Activated T-helper 2 cell treated with anti-CD3 and anti-CD28 coated beads, Interferon-gamma antibody, Interleukin-2, Interleukin-4, amounts not matched to agents 10 μg/mL and 5 μg/mL and 100 μg/mL, durations not matched to agents 14 hours and 24 hours and 36 hours (primary cell): ENCODE data around the gene CRY2. TPM values are rescaled to one million over a fixed set of nuclear protein-coding genes. Genes with fewer than 3 reads are reported as not detected.
A peak's percentile ranks its signal among the peaks of the same experiment; 100 is the strongest.

Experiments
- DNase-seq: peaks from one replicate; pipeline ENCODE4 v3.0.0; 2021; ENCODE audit warnings: low spot score
- H3K27ac Mint-ChIP-seq: one replicate; pipeline ENCODE4 v1.8.0; 2021; ENCODE audit warnings: mixed read lengths
- H3K27me3 Mint-ChIP-seq: one replicate; pipeline ENCODE4 v1.8.0; 2021; ENCODE audit warnings: low read depth, mixed read lengths
- H3K36me3 Mint-ChIP-seq: one replicate; pipeline ENCODE4 v1.8.0; 2021; ENCODE audit warnings: low read depth, mixed read lengths
- H3K4me1 Mint-ChIP-seq: one replicate; pipeline ENCODE4 v1.8.0; 2021; ENCODE audit warnings: low read depth, mixed read lengths
- H3K4me3 Mint-ChIP-seq: one replicate; pipeline ENCODE4 v1.8.0; 2021; ENCODE audit warnings: low read depth, mild to moderate bottlenecking, moderate library complexity, mixed read lengths
- H3K9me3 Mint-ChIP-seq: one replicate; pipeline ENCODE4 v1.8.0; 2021; ENCODE audit warnings: mixed read lengths
- intact Hi-C: fragments of 100-400 bp; cut with micrococcal nuclease; formaldehyde crosslinking; loops from one replicate; pipeline ENCODE4 v1.15.1; 2023
- total RNA-seq: library from RNA; stranded (reverse); gene quantifications from 2 replicates; pipeline ENCODE4 v1.2.3, GENCODE V29; 2022

Gene CRY2
- total RNA-seq, 1 donor from 2014 or later, result 21.5 TPM

GRCh38 chr11:45844822-45845578 is 2.3 kb upstream of the CRY2 start:
- no peak overlapping the region for H3K4me3 Mint-ChIP-seq
- no peak overlapping the region for H3K27ac Mint-ChIP-seq
- intact Hi-C loops, result loop anchor here (5.0 to 10.0 kb wide), 4 partner anchors 160 to 1280 kb away; partner anchors contain the start of gene CD82
- peaks cover 41% of the 10 kb centered on the region for H3K4me1 Mint-ChIP-seq
- DNase-seq, result no peak
- no peaks in the 10 kb centered on the region for H3K9me3 Mint-ChIP-seq
- peaks cover 15% of the 10 kb centered on the region for H3K27me3 Mint-ChIP-seq
- H3K36me3 Mint-ChIP-seq, result peaks cover 5% of the 10 kb centered on the region

- Mint-ChIP-seq H3K36me3 (peaks cover 11% of the 10 kb centered on the region), H3K4me1 (peaks cover 47% of the 10 kb centered on the region), H3K27ac (peak overlapping the region; percentile 87), H3K4me3 (peak overlapping the region; percentile 84), H3K27me3 (peaks cover 12% of the 10 kb centered on the region), H3K9me3 (no peaks in the 10 kb centered on the region)
- intact Hi-C loops, result loop anchor here (5.0 to 10.0 kb wide), 4 partner anchors 159 to 1281 kb away; partner anchors contain the start of gene CD82
- no peak for DNase-seq
These were observed 1.1 kb upstream of the CRY2 start for GRCh38 chr11:45846174-45846675.

- H3K27me3 Mint-ChIP-seq, result peaks cover 8% of the 10 kb centered on the region
- intact Hi-C loops, result loop anchor here (1.0 to 10.0 kb wide), 6 partner anchors 43 to 1283 kb away; partner anchors contain the start of genes CD82 and SLC35C1
- peak; percentile 63 for DNase-seq
- H3K36me3 Mint-ChIP-seq, result peaks cover 11% of the 10 kb centered on the region
- peak overlapping the region; percentile 84 for H3K4me3 Mint-ChIP-seq
- H3K9me3 Mint-ChIP-seq, result no peaks in the 10 kb centered on the region
- peak overlapping the region; percentile 80 for H3K27ac Mint-ChIP-seq
- H3K4me1 Mint-ChIP-seq, result peaks cover 44% of the 10 kb centered on the region
These were observed 639 bp downstream of the CRY2 start for GRCh38 chr11:45847911-45848316.

- H3K4me3 Mint-ChIP-seq, result peak overlapping the region; percentile 84
- peaks cover 8% of the 10 kb centered on the region for H3K27me3 Mint-ChIP-seq
- H3K4me1 Mint-ChIP-seq, result peaks cover 37% of the 10 kb centered on the region
- H3K36me3 Mint-ChIP-seq, result peaks cover 11% of the 10 kb centered on the region
- DNase-seq, result no peak
- H3K9me3 Mint-ChIP-seq, result no peaks in the 10 kb centered on the region
- H3K27ac Mint-ChIP-seq, result no peak overlapping the region
- intact Hi-C loops, result loop anchor here (5.0 to 10.0 kb wide), 4 partner anchors 156 to 1284 kb away; partner anchors contain the start of gene CD82
These were observed 1.4 kb downstream of the CRY2 start for GRCh38 chr11:45848654-45849081.

DNA sequence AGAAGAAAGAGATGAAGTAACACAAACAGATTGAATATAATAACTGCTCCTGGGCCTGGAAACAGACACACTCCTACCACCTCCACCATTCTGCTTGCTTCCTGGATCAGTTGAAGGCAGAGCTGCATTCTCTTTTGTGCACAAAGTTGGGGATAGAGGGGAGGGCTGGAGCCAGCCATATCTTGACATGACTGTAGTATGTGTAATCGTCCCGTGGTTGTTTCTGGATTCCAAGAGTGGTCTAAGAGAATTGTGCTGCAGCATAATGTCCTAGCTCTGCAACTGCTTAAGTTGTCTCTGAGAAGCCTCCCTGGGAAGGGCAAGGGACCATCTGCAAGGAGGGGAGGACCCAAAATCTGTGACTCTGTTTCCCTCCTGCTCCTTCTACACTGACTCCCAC is 3.2 kb downstream of the CRY2 start:
- H3K4me1 Mint-ChIP-seq, result peaks cover 35% of the 10 kb centered on the region
- no peak for DNase-seq
- intact Hi-C loops, result no loop called here
- no peak overlapping the region for H3K27ac Mint-ChIP-seq
- no peak overlapping the region for H3K4me3 Mint-ChIP-seq
- H3K36me3 Mint-ChIP-seq, result peaks cover 11% of the 10 kb centered on the region
- no peaks in the 10 kb centered on the region for H3K9me3 Mint-ChIP-seq
- H3K27me3 Mint-ChIP-seq, result peaks cover 4% of the 10 kb centered on the region

- no peaks in the 10 kb centered on the region for H3K9me3 Mint-ChIP-seq
- H3K36me3 Mint-ChIP-seq, result peaks cover 11% of the 10 kb centered on the region
- intact Hi-C loops, result no loop called here
- no peaks in the 10 kb centered on the region for H3K27me3 Mint-ChIP-seq
- no peak overlapping the region for H3K27ac Mint-ChIP-seq
- H3K4me1 Mint-ChIP-seq, result peaks cover 32% of the 10 kb centered on the region
- no peak for DNase-seq
- H3K4me3 Mint-ChIP-seq, result no peak overlapping the region
These were observed 4.0 kb downstream of the CRY2 start for GRCh38 chr11:45851228-45851627.

- intact Hi-C loops, result no loop called here
- Mint-ChIP-seq H3K4me3 (no peak overlapping the region), H3K4me1 (peaks cover 24% of the 10 kb centered on the region), H3K36me3 (peaks cover 15% of the 10 kb centered on the region), H3K27me3 (no peaks in the 10 kb centered on the region), H3K27ac (no peak overlapping the region), H3K9me3 (no peaks in the 10 kb centered on the region)
- DNase-seq, result no peak
These were observed 4.9 kb downstream of the CRY2 start for GRCh38 chr11:45852018-45852711.

DNA sequence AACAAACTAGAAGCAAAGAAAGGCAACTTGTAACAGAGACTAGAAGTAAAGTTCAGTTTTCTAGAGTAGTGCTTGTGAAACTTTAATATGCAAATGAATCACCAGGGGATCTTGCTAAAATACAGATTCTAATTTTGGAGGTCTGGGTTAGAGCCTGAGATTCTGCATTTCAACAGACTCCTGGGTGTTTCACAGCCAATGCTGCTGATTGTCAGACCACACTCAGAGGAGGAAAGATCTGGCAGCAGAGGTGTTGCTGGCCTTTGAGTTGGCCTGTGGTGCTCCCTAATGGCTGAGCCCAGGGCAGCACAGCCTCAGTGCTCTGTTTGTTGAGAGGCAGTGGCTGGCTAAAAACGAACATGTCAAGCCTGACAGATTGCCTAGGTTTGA is 5.4 kb downstream of the CRY2 start:
- Mint-ChIP-seq H3K9me3 (no peaks in the 10 kb centered on the region), H3K4me3 (no peak overlapping the region), H3K36me3 (peaks cover 19% of the 10 kb centered on the region), H3K27me3 (no peaks in the 10 kb centered on the region), H3K4me1 (peaks cover 24% of the 10 kb centered on the region), H3K27ac (no peak overlapping the region)
- intact Hi-C loops, result no loop called here
- no peak for DNase-seq

DNA sequence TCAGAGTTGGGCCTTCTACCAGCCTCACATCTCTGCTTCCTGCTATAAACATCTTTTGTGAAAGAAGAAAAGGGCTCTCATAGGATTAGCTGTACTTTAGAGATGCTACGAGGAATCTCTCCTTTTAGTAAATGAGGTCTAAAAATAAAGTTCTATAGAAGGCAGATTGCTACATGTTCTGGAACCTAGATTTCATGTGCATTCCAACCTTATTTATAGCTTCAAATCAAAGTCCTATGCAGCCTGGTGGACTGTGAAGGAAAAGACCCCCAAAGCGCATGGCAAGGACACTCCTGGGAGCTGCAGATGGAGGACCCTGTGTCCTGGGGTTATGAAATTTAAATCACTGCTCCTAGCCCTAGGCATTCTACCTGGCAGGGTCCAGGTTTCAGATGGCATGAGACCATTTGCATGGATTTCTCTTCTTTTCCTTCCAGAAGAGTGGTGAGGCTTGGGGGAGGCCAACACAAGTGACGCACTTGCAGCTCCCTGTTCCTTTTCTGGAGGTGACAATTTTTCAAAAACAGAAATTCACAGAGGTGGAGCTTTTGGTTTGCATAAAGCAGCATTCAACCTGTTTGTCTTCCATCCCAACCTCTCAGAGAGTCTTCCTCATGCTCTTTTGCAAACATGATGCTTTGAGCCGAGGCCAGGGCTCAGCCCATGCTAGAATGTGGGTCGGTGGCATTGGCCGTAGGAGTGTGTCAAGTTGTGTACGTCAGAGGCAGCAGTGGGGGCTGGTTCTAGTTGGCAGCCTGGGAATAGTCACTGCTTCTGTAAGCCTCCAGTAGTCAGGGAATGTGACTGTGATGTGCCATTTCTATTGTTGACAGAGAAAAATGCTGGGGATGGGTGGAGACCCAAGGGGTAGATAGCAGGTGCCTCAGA is 6.3 kb downstream of the CRY2 start:
- intact Hi-C loops, result no loop called here
- H3K36me3 Mint-ChIP-seq, result peaks cover 21% of the 10 kb centered on the region
- no peak for DNase-seq

GRCh38 chr11:45855308-45855707 is 8.0 kb downstream of the CRY2 start:
- Mint-ChIP-seq H3K4me3 (no peak overlapping the region), H3K36me3 (peaks cover 29% of the 10 kb centered on the region), H3K27me3 (no peaks in the 10 kb centered on the region), H3K9me3 (no peaks in the 10 kb centered on the region), H3K4me1 (peaks cover 7% of the 10 kb centered on the region), H3K27ac (no peak overlapping the region)
- DNase-seq, result no peak
- intact Hi-C loops, result no loop called here

More for the DNA sequence above, 6.3 kb downstream of the CRY2 start:
- Mint-ChIP-seq H3K4me3 (no peak overlapping the region), H3K4me1 (peaks cover 16% of the 10 kb centered on the region), H3K27me3 (no peaks in the 10 kb centered on the region), H3K27ac (no peak overlapping the region), H3K9me3 (no peaks in the 10 kb centered on the region)

GRCh38 chr11:45856044-45856468 is 8.8 kb downstream of the CRY2 start:
- no peak overlapping the region for H3K27ac Mint-ChIP-seq
- H3K9me3 Mint-ChIP-seq, result no peaks in the 10 kb centered on the region
- peaks cover 3% of the 10 kb centered on the region for H3K4me1 Mint-ChIP-seq
- H3K36me3 Mint-ChIP-seq, result peaks cover 30% of the 10 kb centered on the region
- no peak for DNase-seq
- no peaks in the 10 kb centered on the region for H3K27me3 Mint-ChIP-seq
- intact Hi-C loops, result no loop called here
- no peak overlapping the region for H3K4me3 Mint-ChIP-seq

DNA sequence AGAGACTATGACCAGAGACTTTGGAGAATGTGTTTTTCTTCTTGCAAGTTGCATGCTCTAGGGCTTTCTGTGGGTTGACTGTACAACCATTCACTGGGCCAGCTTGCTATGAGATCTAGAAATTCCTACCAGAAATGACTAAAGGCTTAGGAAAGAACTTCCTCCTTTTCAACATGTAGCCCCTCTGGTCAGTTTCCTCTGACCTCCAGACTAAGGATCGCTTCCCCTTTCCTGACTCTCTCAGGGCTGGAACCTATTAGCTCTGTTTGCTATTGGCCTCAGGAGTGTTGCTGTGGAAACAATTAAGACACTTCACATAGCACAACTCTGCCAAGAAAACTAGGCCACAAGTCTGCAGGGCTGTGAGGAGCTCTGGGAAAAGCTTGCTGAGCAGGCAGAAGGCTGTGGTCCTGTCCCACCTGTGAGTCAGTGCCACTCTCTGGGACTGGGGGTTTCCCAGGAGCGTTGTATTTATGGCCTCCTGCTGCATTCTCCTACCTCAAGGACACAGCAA is 10.7 kb downstream of the CRY2 start:
- DNase-seq, result no peak
- Mint-ChIP-seq H3K27me3 (no peaks in the 10 kb centered on the region), H3K4me3 (no peak overlapping the region), H3K4me1 (no peaks in the 10 kb centered on the region), H3K27ac (no peak overlapping the region), H3K9me3 (no peaks in the 10 kb centered on the region), H3K36me3 (peaks cover 44% of the 10 kb centered on the region)
- intact Hi-C loops, result no loop called here
